Activated T-helper 2 cell treated with anti-CD3 and anti-CD28 coated beads, Interferon-gamma antibody, Interleukin-2, Interleukin-4, amounts not matched to agents 10 μg/mL and 5 μg/mL and 100 μg/mL, durations not matched to agents 14 hours and 24 hours and 36 hours (primary cell): ENCODE results near the gene PCDHA12. TPM values are rescaled to one million over a fixed set of nuclear protein-coding genes. Genes with fewer than 3 reads are reported as not detected.

ENCODE experiments used
- DNase-seq: peaks from one replicate; pipeline ENCODE4 v3.0.0; 2021; ENCODE audit warnings: low spot score
- H3K27ac Mint-ChIP-seq: one replicate; pipeline ENCODE4 v1.8.0; 2021; ENCODE audit warnings: mixed read lengths
- H3K27me3 Mint-ChIP-seq: one replicate; pipeline ENCODE4 v1.8.0; 2021; ENCODE audit warnings: low read depth, mixed read lengths
- H3K36me3 Mint-ChIP-seq: one replicate; pipeline ENCODE4 v1.8.0; 2021; ENCODE audit warnings: low read depth, mixed read lengths
- H3K4me1 Mint-ChIP-seq: one replicate; pipeline ENCODE4 v1.8.0; 2021; ENCODE audit warnings: low read depth, mixed read lengths
- H3K4me3 Mint-ChIP-seq: one replicate; pipeline ENCODE4 v1.8.0; 2021; ENCODE audit warnings: low read depth, mild to moderate bottlenecking, moderate library complexity, mixed read lengths
- H3K9me3 Mint-ChIP-seq: one replicate; pipeline ENCODE4 v1.8.0; 2021; ENCODE audit warnings: mixed read lengths
- intact Hi-C: fragments of 100-400 bp; cut with micrococcal nuclease; formaldehyde crosslinking; loops from one replicate; pipeline ENCODE4 v1.15.1; 2023
- total RNA-seq: library from RNA; stranded (reverse); gene quantifications from 2 replicates; pipeline ENCODE4 v1.2.3, GENCODE V29; 2022

PCDHA12 gene
- total RNA-seq, 1 donor from 2014 or later: not detected

DNA sequence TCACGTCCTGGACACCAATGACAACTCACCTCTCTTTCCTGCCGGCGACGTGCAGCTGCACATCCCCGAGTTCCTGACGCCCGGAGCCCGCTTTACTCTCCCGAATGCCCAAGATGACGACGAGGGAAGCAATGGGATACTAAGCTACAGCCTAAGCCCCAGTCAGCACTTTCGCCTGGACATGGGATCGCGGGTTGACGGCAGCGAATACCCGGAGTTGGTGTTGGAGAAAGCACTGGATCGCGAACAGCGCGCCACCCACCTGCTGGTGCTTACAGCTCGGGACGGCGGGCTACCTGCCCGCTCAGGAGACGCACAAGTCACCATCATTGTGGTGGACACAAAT lies 52.1 kb downstream of the PCDHA12 start:
- no peak for DNase-seq
- no peaks in the 10 kb centered on the region for H3K4me1 Mint-ChIP-seq
- no peaks in the 10 kb centered on the region for H3K36me3 Mint-ChIP-seq
- intact Hi-C loops: no loop called here
- no peak overlapping the region for H3K4me3 Mint-ChIP-seq
- peaks cover 8% of the 10 kb centered on the region for H3K9me3 Mint-ChIP-seq
- H3K27me3 Mint-ChIP-seq: peaks cover 15% of the 10 kb centered on the region
- no peak overlapping the region for H3K27ac Mint-ChIP-seq

Other genes starting within 250 kb of the PCDHA12 start
- gene CD14, start 242.1 kb upstream of the PCDHA12 start, total RNA-seq: 0.39 TPM in 2 replicates
- gene TMCO6, start 235.9 kb upstream of the PCDHA12 start, total RNA-seq: 40.2 and 40.7 TPM in 2 replicates
- gene NDUFA2, start 227.7 kb upstream of the PCDHA12 start, total RNA-seq: 63.0 and 65.6 TPM in 2 replicates
- gene IK, start 227.5 kb upstream of the PCDHA12 start, total RNA-seq: 111 and 119 TPM in 2 replicates
- 39.1 and 40.0 TPM in 2 replicates for gene WDR55, start 210.4 kb upstream of the PCDHA12 start, total RNA-seq
- 3.2 and 3.5 TPM in 2 replicates for gene DND1, start 201.7 kb upstream of the PCDHA12 start, total RNA-seq
- gene HARS1, start 183.9 kb upstream of the PCDHA12 start, total RNA-seq: 107 and 110 TPM in 2 replicates
- gene HARS2, start 183.9 kb upstream of the PCDHA12 start, total RNA-seq: 28.0 and 30.1 TPM in 2 replicates
- 53.4 and 53.9 TPM in 2 replicates for gene ZMAT2, start 174.9 kb upstream of the PCDHA12 start, total RNA-seq
- 0.07 TPM in 1 of 2 replicates, not detected in the other for gene PCDHA1, start 89.2 kb upstream of the PCDHA12 start, total RNA-seq
- gene PCDHA2, start 80.5 kb upstream of the PCDHA12 start, total RNA-seq: not detected in 2 replicates
- not detected in 2 replicates for gene PCDHA3, start 74.3 kb upstream of the PCDHA12 start, total RNA-seq
- gene PCDHA4, start 68.2 kb upstream of the PCDHA12 start, total RNA-seq: not detected in 2 replicates
- gene PCDHA5, start 53.7 kb upstream of the PCDHA12 start, total RNA-seq: not detected in 2 replicates
- gene PCDHA6, start 47.3 kb upstream of the PCDHA12 start, total RNA-seq: not detected in 2 replicates
- not detected in 2 replicates for gene PCDHA7, start 41.0 kb upstream of the PCDHA12 start, total RNA-seq
- not detected in 2 replicates for gene PCDHA8, start 34.1 kb upstream of the PCDHA12 start, total RNA-seq
- gene PCDHA9, start 26.9 kb upstream of the PCDHA12 start, total RNA-seq: not detected in 2 replicates
- gene PCDHA10, start 19.4 kb upstream of the PCDHA12 start, total RNA-seq: not detected in 2 replicates
- not detected in 2 replicates for gene PCDHA11, start 6.4 kb upstream of the PCDHA12 start, total RNA-seq
- not detected in 2 replicates for gene PCDHA13, start 6.8 kb downstream of the PCDHA12 start, total RNA-seq
- gene PCDHAC1, start 51.0 kb downstream of the PCDHA12 start, total RNA-seq: not detected in 2 replicates
- gene PCDHAC2, start 91.2 kb downstream of the PCDHA12 start, total RNA-seq: not detected in 2 replicates
- gene PCDHB1, start 176.1 kb downstream of the PCDHA12 start, total RNA-seq: not detected in 2 replicates
- gene PCDHB2, start 219.3 kb downstream of the PCDHA12 start, total RNA-seq: 0.11 and 0.25 TPM in 2 replicates
- not detected in 2 replicates for gene PCDHB3, start 225.2 kb downstream of the PCDHA12 start, total RNA-seq
- gene PCDHB4, start 246.5 kb downstream of the PCDHA12 start, total RNA-seq: not detected in 2 replicates